GM12891 (cell line): ENCODE data around the gene FAF1.

ENCODE experiments used
- PAX5 ChIP-seq: IDR thresholded peaks from 2 replicates; pipeline ENCODE4 v1.6.1; 2011; ENCODE audit warnings: low read length, moderate library complexity, mild to moderate bottlenecking; ENCODE audit not compliant: insufficient read depth, severe bottlenecking
- POLR2A ChIP-seq: IDR thresholded peaks from 2 replicates; pipeline ENCODE4 v1.6.1; 2011; ENCODE audit warnings: low read depth, low read length, control low read depth
- POLR2AphosphoS5 ChIP-seq: IDR thresholded peaks from 2 replicates; pipeline ENCODE4 v1.6.1; 2011; ENCODE audit warnings: low read depth, low read length, control low read depth

DNA sequence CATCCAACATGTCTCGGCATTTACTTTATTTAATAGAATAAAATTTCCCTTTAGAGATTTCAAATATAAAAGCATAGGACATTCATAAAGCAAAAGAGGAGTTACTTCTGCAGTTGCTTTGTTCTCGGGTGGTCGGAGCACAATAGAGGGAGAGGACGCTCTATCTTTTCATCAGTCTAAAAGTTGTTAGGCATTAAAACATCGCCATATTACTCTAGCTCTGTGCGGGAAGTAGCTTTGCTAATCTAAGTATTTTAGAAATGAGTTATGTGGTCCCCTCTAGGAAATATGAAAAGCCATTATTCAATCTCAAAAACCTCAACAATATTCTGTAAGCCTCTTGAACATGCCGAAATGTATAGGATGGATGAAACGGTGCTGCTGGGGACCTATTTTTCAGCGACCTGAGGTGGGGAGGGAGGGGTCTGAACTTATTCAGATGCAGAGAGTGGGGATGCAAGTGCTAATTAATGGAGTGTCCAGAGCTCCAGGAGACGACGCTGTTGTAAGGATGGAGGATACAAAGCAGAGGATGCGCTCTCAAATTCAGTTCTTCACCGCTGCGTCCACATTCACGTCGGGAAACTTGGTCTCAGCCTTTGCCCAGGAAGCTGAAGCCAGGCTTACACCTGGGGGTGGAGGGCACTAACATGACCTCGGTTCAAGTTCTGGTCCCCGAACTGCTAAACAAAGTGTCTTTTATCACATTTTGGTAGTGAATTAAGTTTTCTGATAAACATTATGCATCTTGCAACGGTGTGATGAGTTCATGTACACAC lies 16.2 kb upstream of the FAF1 start:
- TF ChIP-seq POLR2A = no peak
- no peak for TF ChIP-seq PAX5
- TF ChIP-seq POLR2AphosphoS5 = no peak
